H1 (cell line): ENCODE results near the gene ARHGEF40. TPM values are rescaled to one million over a fixed set of nuclear protein-coding genes. Genes with fewer than 3 reads are reported as not detected.

Experiments
- CTCF ChIA-PET: fragments of 300-600 bp; sonication (Branson Sonifier 250); formaldehyde crosslinking; loops from one replicate; lab custom pipeline; 2021; ENCODE audit not compliant: partially characterized antibody; lab: Charles Lee
- POLR2A ChIA-PET: fragments of 300-600 bp; sonication (Branson Sonifier 250); formaldehyde crosslinking; loops from one replicate; lab custom pipeline; 2021; ENCODE audit warnings: inconsistent platforms; ENCODE audit not compliant: partially characterized antibody; lab: Charles Lee
- DNase-seq, 2 experiments: peaks; one replicate each; pipeline versions ENCODE4 v3.0.0 to v3.0.0-alpha.2; 2010 to 2022; ENCODE audit warnings: low spot score in 2 of 2, low read depth in 1 of 2, mixed read lengths in 1 of 2
- FAIRE-seq: peaks from 2 replicates; lab custom pipeline; 2011; peaks lifted over from hg19 to GRCh38; lab: Jason Lieb, UNC
- H2AFZ ChIP-seq: 2 replicates; pipeline ENCODE4 v1.8.1; 2012; ENCODE audit warnings: low read length, inconsistent platforms
- H2AK5ac ChIP-seq: 2 replicates; pipeline ENCODE4 v1.6.1; 2013; ENCODE audit warnings: low read depth, low read length
- H2BK120ac ChIP-seq: replicated peaks from 2 replicates; pipeline ENCODE3; 2013; ENCODE audit warnings: low read depth, low read length, inconsistent platforms
- H2BK12ac ChIP-seq: 2 replicates; pipeline ENCODE4 v1.6.1; 2013; ENCODE audit warnings: low read depth, low read length
- H2BK15ac ChIP-seq: 2 replicates; pipeline ENCODE4 v1.6.1; 2013; ENCODE audit warnings: low read length
- H2BK20ac ChIP-seq: 2 replicates; pipeline ENCODE4 v1.6.1; 2013; ENCODE audit warnings: low read length
- H2BK5ac ChIP-seq: 2 replicates; pipeline ENCODE4 v1.6.1; 2013; ENCODE audit warnings: low read depth, low read length
- H3K14ac ChIP-seq: 2 replicates; pipeline ENCODE4 v1.6.1; 2013; ENCODE audit warnings: inconsistent platforms; ENCODE audit not compliant: insufficient read length
- H3K18ac ChIP-seq: 2 replicates; pipeline ENCODE4 v1.6.1; 2013; ENCODE audit warnings: low read length; ENCODE audit errors: extremely low read depth
- H3K23ac ChIP-seq: 2 replicates; pipeline ENCODE4 v1.6.1; 2013; ENCODE audit warnings: inconsistent platforms; ENCODE audit not compliant: insufficient read length
- H3K23me2 ChIP-seq: 2 replicates; pipeline ENCODE4 v1.6.1; 2013; ENCODE audit warnings: low read depth, low read length
- H3K27ac ChIP-seq: 2 replicates; pipeline ENCODE4 v1.6.1; 2011; ENCODE audit warnings: low read depth, low read length, inconsistent platforms
- H3K27me3 ChIP-seq, 4 experiments: replicated peaks in 1 of 4; 1 replicate in 1 of 4; 2 replicates in 3 of 4; pipeline versions ENCODE4 v1.6.1 to v1.8.1; 2011 to 2013; ENCODE audit warnings: low read length in 3 of 4, mild to moderate bottlenecking in 3 of 4, inconsistent platforms in 2 of 4, mixed read lengths in 2 of 4, moderate library complexity in 1 of 4; ENCODE audit not compliant: control insufficient read depth in 3 of 4, insufficient read depth in 3 of 4; ENCODE audit errors: extremely low read depth in 1 of 4
- H3K36me3 ChIP-seq, 4 experiments: 2 replicates each; pipeline versions ENCODE4 v1.6.1 to v1.8.1; 2011 to 2013; ENCODE audit warnings: mild to moderate bottlenecking in 4 of 4, low read length in 3 of 4, moderate library complexity in 2 of 4, control low read depth in 1 of 4, inconsistent platforms in 1 of 4; ENCODE audit not compliant: insufficient read depth in 4 of 4, control insufficient read depth in 2 of 4
- H3K4ac ChIP-seq: replicated peaks from 2 replicates; pipeline ENCODE3; 2013; ENCODE audit warnings: low read length, low read depth, mixed read lengths, inconsistent platforms; ENCODE audit not compliant: insufficient read length
- H3K4me1 ChIP-seq, 4 experiments: replicated peaks in 1 of 4; 1 replicate in 1 of 4; 2 replicates in 3 of 4; pipeline versions ENCODE4 v1.6.1 to v1.8.1; 2011 to 2013; ENCODE audit warnings: low read length in 3 of 4, inconsistent platforms in 2 of 4, mixed read lengths in 1 of 4; ENCODE audit not compliant: insufficient read depth in 4 of 4, control insufficient read depth in 3 of 4
- H3K4me2 ChIP-seq, 2 experiments: 2 replicates each; pipeline versions ENCODE4 v1.6.1 to v1.8.1; 2011 to 2013; ENCODE audit warnings: low read depth in 2 of 2, low read length in 2 of 2, control low read depth in 1 of 2, inconsistent platforms in 1 of 2, mild to moderate bottlenecking in 1 of 2; ENCODE audit not compliant: insufficient read depth in 1 of 2
- H3K4me3 ChIP-seq, 4 experiments: fragments of 200-600, 300-600 bp in 1 of 4; sonication (generic), shearing (Covaris generic), sonication (Bioruptor Twin) in 1 of 4; 2 replicates each; pipeline versions ENCODE4 v1.5.1 to v1.8.1; 2011 to 2016; ENCODE audit warnings: low read length in 4 of 4, low read depth in 3 of 4, control low read depth in 2 of 4, inconsistent platforms in 2 of 4, mild to moderate bottlenecking in 2 of 4, mixed read lengths in 1 of 4, moderate library complexity in 1 of 4; ENCODE audit not compliant: insufficient read depth in 2 of 4; ENCODE audit errors: extremely low read depth in 1 of 4
- H3K56ac ChIP-seq: replicated peaks from 2 replicates; pipeline ENCODE3; 2013; ENCODE audit warnings: low read depth, mild to moderate bottlenecking, mixed read lengths, low read length, inconsistent platforms; ENCODE audit not compliant: insufficient read length
- H3K79me1 ChIP-seq: 2 replicates; pipeline ENCODE4 v1.6.1; 2013; ENCODE audit warnings: low read depth, low read length, control low read depth
- H3K79me2 ChIP-seq, 2 experiments: 2 replicates each; pipeline versions ENCODE4 v1.6.1 to v1.8.1; 2012 to 2013; ENCODE audit warnings: low read length in 2 of 2, mild to moderate bottlenecking in 2 of 2, inconsistent platforms in 1 of 2; ENCODE audit not compliant: insufficient read depth in 2 of 2, control insufficient read depth in 1 of 2
- H3K9ac ChIP-seq, 4 experiments: replicated peaks in 1 of 4; 1 replicate in 1 of 4; 2 replicates in 3 of 4; pipeline versions ENCODE4 v1.6.1 to v1.8.1; 2011 to 2013; ENCODE audit warnings: low read depth in 3 of 4, low read length in 3 of 4, control low read depth in 2 of 4, mild to moderate bottlenecking in 2 of 4, moderate library complexity in 2 of 4, inconsistent platforms in 1 of 4; ENCODE audit errors: extremely low read depth in 1 of 4
- H3K9me3 ChIP-seq, 2 experiments: 2 replicates each; pipeline versions ENCODE4 v1.6.1 to v1.8.1; 2012 to 2013; ENCODE audit warnings: mild to moderate bottlenecking in 2 of 2, moderate library complexity in 2 of 2, control low read depth in 1 of 2, inconsistent platforms in 1 of 2, low read depth in 1 of 2, low read length in 1 of 2, mixed read lengths in 1 of 2; ENCODE audit not compliant: insufficient read depth in 2 of 2
- H4K20me1 ChIP-seq, 2 experiments: replicated peaks in 1 of 2; 2 replicates each; pipeline versions ENCODE3 to v1.8.1; 2011 to 2013; ENCODE audit warnings: inconsistent platforms in 2 of 2, low read length in 2 of 2, mild to moderate bottlenecking in 1 of 2; ENCODE audit not compliant: insufficient read depth in 2 of 2, control insufficient read depth in 1 of 2
- H4K5ac ChIP-seq: 2 replicates; pipeline ENCODE4 v1.6.1; 2013; ENCODE audit warnings: low read length, low read depth, mixed read lengths, inconsistent platforms; ENCODE audit not compliant: insufficient read length
- H4K8ac ChIP-seq: 2 replicates; pipeline ENCODE4 v1.8.0; 2013; ENCODE audit warnings: mild to moderate bottlenecking, moderate library complexity, low read length, inconsistent platforms; ENCODE audit not compliant: insufficient read depth; ENCODE audit errors: extremely low read depth
- H4K91ac ChIP-seq: replicated peaks from 2 replicates; pipeline ENCODE3; 2013; ENCODE audit warnings: low read length, mixed read lengths, inconsistent platforms; ENCODE audit not compliant: insufficient read length
- RAD21 ChIP-seq, 2 experiments: IDR thresholded peaks in 1 of 2; conservative IDR thresholded peaks in 1 of 2; 2 replicates each; pipeline ENCODE4 v1.6.1; 2011; ENCODE audit warnings: low read depth in 2 of 2, low read length in 2 of 2, improper control_type of control experiment in 1 of 2, inconsistent platforms in 1 of 2, mild to moderate bottlenecking in 1 of 2, moderate library complexity in 1 of 2
- SIN3A ChIP-seq, 2 experiments: IDR thresholded peaks in 1 of 2; conservative IDR thresholded peaks in 1 of 2; 2 replicates each; pipeline ENCODE4 v1.6.1; 2011 to 2012; ENCODE audit warnings: low read length in 2 of 2, improper control_type of control experiment in 1 of 2, low read depth in 1 of 2, mild to moderate bottlenecking in 1 of 2
- WGBS, 2 experiments: shearing (Covaris generic) in 1 of 2; methylation state at CpG; one replicate each; pipeline versions ENCODE4 v1.1.6 to v1.1.7; 2013 to 2015; ENCODE audit warnings: low lambda C conversion rate in 2 of 2, mixed read lengths in 2 of 2, inconsistent platforms in 1 of 2, low coverage in 1 of 2, missing lambda C conversion rate in 1 of 2; ENCODE audit not compliant: insufficient replicate concordance in 2 of 2, insufficient coverage in 1 of 2, insufficient read length in 1 of 2; ENCODE audit errors: extremely low coverage in 1 of 2, missing lambda C conversion rate in 1 of 2; 5-methylcytosine and 5-hydroxymethylcytosine counted together
- polyA plus RNA-seq, 7 experiments: library from polyadenylated mRNA; depleted of rRNA in 3 of 7; stranded (reverse) in 5 of 7; unstranded in 2 of 7; fragments of >200 nt in 5 of 7; fragments of 200-250 nt in 2 of 7; gene quantifications; 1 replicate in 5 of 7; 2 replicates in 1 of 7; 4 replicates in 1 of 7; pipeline versions ENCODE4 v1.2.1 to v1.2.3, GENCODE V29; 2011 to 2013; ENCODE audit warnings: missing spikeins in 2 of 7, mixed read lengths in 2 of 7
- total RNA-seq: library from RNA; stranded (reverse); fragmentation: NEBNext Ultra II Directional; extraction: Animal tissue kit (Norgen Biotek cat#: 25700); gene quantifications from 2 replicates; pipeline ENCODE4 v1.2.1, GENCODE V29; 2021
- TF ChIP-seq, protein P1 (sequence below), 3 experiments: IDR thresholded peaks; 1 replicate in 2 of 3; 2 replicates in 1 of 3; pipeline versions ENCODE4 v1.5.1 to v1.6.1; 2011; ENCODE audit warnings: low read length in 3 of 3, mild to moderate bottlenecking in 3 of 3, inconsistent platforms in 2 of 3, low read depth in 1 of 3, moderate library complexity in 1 of 3; ENCODE audit not compliant: insufficient read depth in 1 of 3; ENCODE audit errors: control extremely low read depth in 1 of 3

Gene ARHGEF40
- total and polyA plus RNA-seq, 2 of the 8 experiments (the other 6 are each of a cell fraction or from before 2014, with no cell fraction given), result 53.1 to 101 TPM

DNA sequence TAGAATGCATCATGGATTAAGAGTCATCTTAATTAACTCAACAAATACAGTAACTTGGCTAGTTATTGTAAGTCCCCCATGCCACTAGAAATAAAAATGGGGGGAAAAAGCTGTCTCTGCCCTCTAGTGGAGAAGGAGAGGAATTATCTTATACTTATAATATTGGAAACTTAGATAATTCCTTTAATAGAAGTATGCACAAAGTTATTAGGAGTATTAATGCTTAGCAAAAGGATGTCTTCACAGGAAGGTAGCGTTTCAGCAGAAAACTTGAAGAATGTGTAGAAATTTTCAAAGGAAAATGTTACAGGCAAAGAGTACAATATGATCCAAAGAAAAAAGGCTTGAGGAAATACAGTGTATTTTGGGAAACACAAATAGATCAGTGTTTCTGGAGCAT is 65.9 kb downstream of the ARHGEF40 start:
- Histone ChIP-seq H2BK20ac (no peak overlapping the region), H4K20me1 (no peaks in the 10 kb centered on the region), H3K56ac (no peak overlapping the region), H4K8ac (no peak overlapping the region), H3K18ac (no peak overlapping the region), H4K91ac (no peak overlapping the region), H3K4me2 (no peak overlapping the region), H3K27ac (no peak overlapping the region), H2BK120ac (no peak overlapping the region), H3K23ac (no peak overlapping the region), H4K5ac (no peak overlapping the region), H3K79me1 (no peaks in the 10 kb centered on the region), H3K4me1 (peaks cover 0 to 3% (median 0%) of the 10 kb centered on the region in 4 experiments; a peak in 5 of 7 replicates), H2BK5ac (no peak overlapping the region), H3K27me3 (peaks cover 0 to 1% (median 0%) of the 10 kb centered on the region in 4 experiments; a peak in 1 of 7 replicates), H2BK12ac (no peak overlapping the region), H2BK15ac (no peak overlapping the region), H3K4ac (no peak overlapping the region), H3K36me3 (no peaks in the 10 kb centered on the region), H3K14ac (no peak overlapping the region), H3K79me2 (no peaks in the 10 kb centered on the region), H2AK5ac (no peak overlapping the region), H3K23me2 (no peaks in the 10 kb centered on the region), H3K9me3 (no peaks in the 10 kb centered on the region), H3K4me3 (no peak overlapping the region), H3K9ac (no peak overlapping the region), H2AFZ (peak overlapping the region; percentile 78; the same call in 1 of the 2 replicates)
- no peak for DNase-seq
- CTCF ChIA-PET, result interaction anchor here (0.9 to 4.0 kb wide), 21 partner anchors 8 to 204 kb away, joined by 3 to 28 read pairs (median 5); partner anchors contain the start of genes OR5AU1 and TMEM253
- POLR2A ChIA-PET, result interaction anchor here (1.5 kb wide), 1 partner anchor 129 kb away, joined by 3 read pairs; no protein-coding TSS in a partner anchor
- WGBS, 2 experiments, result 16% methylated on average over 1 of the region's 1 CpG; no CpG with 5 or more reads in 1 of the 2 experiments
- peak; percentile 39 for FAIRE-seq
- TF ChIP-seq RAD21 (IDR thresholded peaks at IDR 0.05 in 1 of 2, conservative IDR thresholded peaks at IDR 0.05 in 1 of 2; ENCODE audit: low read depth in 2 of 2, low read length in 2 of 2) (peak in 1 of 2 experiments; percentile 26; a peak in 2 of 4 replicates), SIN3A (conservative IDR thresholded peaks at IDR 0.05 in 1 of 2, IDR thresholded peaks at IDR 0.05 in 1 of 2; ENCODE audit: low read depth in 1 of 2, low read length in 2 of 2) (no peak)
- TF ChIP-seq, protein P1, sequence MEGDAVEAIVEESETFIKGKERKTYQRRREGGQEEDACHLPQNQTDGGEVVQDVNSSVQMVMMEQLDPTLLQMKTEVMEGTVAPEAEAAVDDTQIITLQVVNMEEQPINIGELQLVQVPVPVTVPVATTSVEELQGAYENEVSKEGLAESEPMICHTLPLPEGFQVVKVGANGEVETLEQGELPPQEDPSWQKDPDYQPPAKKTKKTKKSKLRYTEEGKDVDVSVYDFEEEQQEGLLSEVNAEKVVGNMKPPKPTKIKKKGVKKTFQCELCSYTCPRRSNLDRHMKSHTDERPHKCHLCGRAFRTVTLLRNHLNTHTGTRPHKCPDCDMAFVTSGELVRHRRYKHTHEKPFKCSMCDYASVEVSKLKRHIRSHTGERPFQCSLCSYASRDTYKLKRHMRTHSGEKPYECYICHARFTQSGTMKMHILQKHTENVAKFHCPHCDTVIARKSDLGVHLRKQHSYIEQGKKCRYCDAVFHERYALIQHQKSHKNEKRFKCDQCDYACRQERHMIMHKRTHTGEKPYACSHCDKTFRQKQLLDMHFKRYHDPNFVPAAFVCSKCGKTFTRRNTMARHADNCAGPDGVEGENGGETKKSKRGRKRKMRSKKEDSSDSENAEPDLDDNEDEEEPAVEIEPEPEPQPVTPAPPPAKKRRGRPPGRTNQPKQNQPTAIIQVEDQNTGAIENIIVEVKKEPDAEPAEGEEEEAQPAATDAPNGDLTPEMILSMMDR (IDR thresholded peaks at IDR 0.05; ENCODE audit: control extremely low read depth in 1 of 3, insufficient read depth in 1 of 3, low read depth in 1 of 3, low read length in 3 of 3), result peak in 2 of 3 experiments; percentile 19 to 55; a peak in 2 of 4 replicates
